IMR-90 (cell line): ENCODE data around the gene ALDH18A1. TPM values are rescaled to one million over a fixed set of nuclear protein-coding genes. Genes with fewer than 3 reads are reported as not detected.

Experiments used
- ATAC-seq: fragments of 200-7000 bp; cut with Tn5 transposase; 2 replicates; pipeline ENCODE4 v1.9.1; 2020; ENCODE audit warnings: low read depth, mild to moderate bottlenecking, moderate library complexity
- BruUV-seq: library from RNA; stranded (reverse); fragments of 400-500 nt; replicated peaks from 2 replicates; lab custom pipeline; 2021; lab: Mats Ljungman, UMichigan
- CTCF ChIA-PET: fragments of 300-600 bp; formaldehyde crosslinking; extraction: SDS; loops from one replicate; lab custom pipeline; 2021; ENCODE audit warnings: antibody characterized with exemption; lab: Yijun Ruan, JAX
- POLR2A ChIA-PET: fragments of 300-600 bp; sonication (Branson Sonifier 250); formaldehyde crosslinking; loops from one replicate; lab custom pipeline; 2022; ENCODE audit warnings: antibody characterized with exemption; ENCODE audit not compliant: unreplicated experiment; lab: Charles Lee
- DNase-seq: peaks from one replicate; pipeline ENCODE4 v3.0.0; 2013
- H2AFZ ChIP-seq: replicated peaks from 2 replicates; pipeline ENCODE3; 2013; ENCODE audit warnings: low read length, mild to moderate bottlenecking; ENCODE audit not compliant: poor library complexity
- H2AK5ac ChIP-seq: 2 replicates; pipeline ENCODE4 v1.6.1; 2013; ENCODE audit warnings: low read depth, low read length, inconsistent platforms
- H2AK9ac ChIP-seq: replicated peaks from 2 replicates; pipeline ENCODE3; 2013; ENCODE audit warnings: mild to moderate bottlenecking, low read depth, low read length, moderate library complexity; ENCODE audit not compliant: poor library complexity
- H2BK120ac ChIP-seq: 2 replicates; pipeline ENCODE4 v1.6.1; 2013; ENCODE audit warnings: low read depth, low read length, inconsistent platforms
- H2BK15ac ChIP-seq: 3 replicates; pipeline ENCODE4 v1.6.1; 2013; ENCODE audit warnings: low read depth, low read length, inconsistent platforms
- H2BK20ac ChIP-seq: 2 replicates; pipeline ENCODE4 v1.6.1; 2013; ENCODE audit warnings: low read depth, mild to moderate bottlenecking, inconsistent platforms, low read length, moderate library complexity
- H2BK5ac ChIP-seq: 2 replicates; pipeline ENCODE4 v1.6.1; 2013; ENCODE audit warnings: mild to moderate bottlenecking, low read depth, low read length, inconsistent platforms; ENCODE audit not compliant: poor library complexity, severe bottlenecking
- H3K14ac ChIP-seq: replicated peaks from 2 replicates; pipeline ENCODE4 v1.6.1; 2013; ENCODE audit warnings: low read depth, low read length, inconsistent platforms
- H3K18ac ChIP-seq: 2 replicates; pipeline ENCODE4 v1.6.1; 2013; ENCODE audit warnings: low read depth, low read length, control low read depth
- H3K23ac ChIP-seq: 2 replicates; pipeline ENCODE4 v1.6.1; 2013; ENCODE audit warnings: low read depth, low read length, inconsistent platforms
- H3K27ac ChIP-seq: 2 replicates; pipeline ENCODE4 v1.5.1; 2013; ENCODE audit warnings: mild to moderate bottlenecking, control low read depth, low read length; ENCODE audit not compliant: insufficient read depth
- H3K27me3 ChIP-seq: 2 replicates; pipeline ENCODE4 v1.6.1; 2013; ENCODE audit warnings: low read length; ENCODE audit not compliant: control insufficient read depth, insufficient read depth
- H3K36me3 ChIP-seq: 2 replicates; pipeline ENCODE4 v1.6.1; 2013; ENCODE audit warnings: low read length, mixed read lengths; ENCODE audit not compliant: control insufficient read depth, insufficient read depth
- H3K4ac ChIP-seq: 2 replicates; pipeline ENCODE4 v1.6.1; 2013; ENCODE audit warnings: low read depth, low read length, inconsistent platforms
- H3K4me1 ChIP-seq: 2 replicates; pipeline ENCODE4 v1.6.1; 2013; ENCODE audit warnings: low read length, mixed read lengths; ENCODE audit not compliant: control insufficient read depth, insufficient read depth
- H3K4me2 ChIP-seq: 2 replicates; pipeline ENCODE4 v1.6.1; 2013; ENCODE audit warnings: low read depth, mild to moderate bottlenecking, control low read depth, low read length, moderate library complexity
- H3K4me3 ChIP-seq: 2 replicates; pipeline ENCODE4 v1.5.1; 2013; ENCODE audit warnings: low read depth, mild to moderate bottlenecking, control low read depth, low read length, moderate library complexity; ENCODE audit not compliant: insufficient read depth
- H3K56ac ChIP-seq: 2 replicates; pipeline ENCODE4 v1.6.1; 2013; ENCODE audit warnings: low read length, inconsistent platforms; ENCODE audit not compliant: insufficient read depth; ENCODE audit errors: extremely low read depth
- H3K79me1 ChIP-seq, 2 experiments: 2 replicates each; pipeline ENCODE4 v1.6.1; 2013; ENCODE audit warnings: low read length in 2 of 2, inconsistent platforms in 1 of 2, low read depth in 1 of 2
- H3K9ac ChIP-seq: 2 replicates; pipeline ENCODE4 v1.6.1; 2013; ENCODE audit warnings: low read depth, low read length, control low read depth
- H3K9me1 ChIP-seq: 2 replicates; pipeline ENCODE4 v1.6.1; 2013; ENCODE audit warnings: low read length, inconsistent platforms; ENCODE audit not compliant: insufficient read depth
- H3K9me3 ChIP-seq: 2 replicates; pipeline ENCODE4 v1.6.1; 2013; ENCODE audit warnings: low read length; ENCODE audit not compliant: control insufficient read depth, insufficient read depth
- H4K20me1 ChIP-seq: 2 replicates; pipeline ENCODE4 v1.6.1; 2013; ENCODE audit warnings: low read length, inconsistent platforms; ENCODE audit not compliant: insufficient read depth
- H4K5ac ChIP-seq: 2 replicates; pipeline ENCODE4 v1.6.1; 2013; ENCODE audit warnings: mild to moderate bottlenecking, low read depth, low read length, control low read depth
- H4K8ac ChIP-seq, 2 experiments: 2 replicates each; pipeline ENCODE4 v1.6.1; 2013; ENCODE audit warnings: low read depth in 2 of 2, low read length in 2 of 2, control low read depth in 1 of 2, inconsistent platforms in 1 of 2
- H4K91ac ChIP-seq: 2 replicates; pipeline ENCODE4 v1.6.1; 2013; ENCODE audit warnings: low read depth, low read length, inconsistent platforms; ENCODE audit not compliant: insufficient read depth
- BHLHE40 ChIP-seq: fragments of 150-350 bp; IDR thresholded peaks from 2 replicates; pipeline ENCODE4 v1.6.1; 2016; ENCODE audit warnings: mild to moderate bottlenecking, low read depth, low read length
- SMC3 ChIP-seq: fragments of 150-350 bp; IDR thresholded peaks from 2 replicates; pipeline ENCODE4 v1.6.1; 2016; ENCODE audit warnings: low read depth, mild to moderate bottlenecking, antibody characterized with exemption, low read length, moderate library complexity
- WGBS, 2 experiments: methylation state at CpG; one replicate each; pipeline versions ENCODE4 v1.1.5 to v1.1.7; 2013; ENCODE audit warnings: missing lambda C conversion rate in 2 of 2; ENCODE audit not compliant: insufficient read length in 1 of 2; ENCODE audit errors: extremely low coverage in 2 of 2; 5-methylcytosine and 5-hydroxymethylcytosine counted together
- dilution Hi-C: fragments of 300-500 bp; cut with HindIII; formaldehyde crosslinking; loops from one replicate; pipeline ENCODE4 v1.14.3; 2018; ENCODE audit warnings: low sequenced_read_pairs; ENCODE audit not compliant: unreplicated experiment
- in situ Hi-C: fragments of 300-500 bp; cut with MboI; formaldehyde crosslinking; loops from 3 replicates; pipeline ENCODE4 v1.14.3; 2019; ENCODE audit warnings: low sequenced_read_pairs, inconsistent platforms, mixed read lengths
- intact Hi-C: fragments of 100-400 bp; cut with micrococcal nuclease; formaldehyde crosslinking; loops from 2 replicates; pipeline ENCODE4 v1.10.0; 2022
- polyA plus RNA-seq, 3 experiments: library from polyadenylated mRNA; depleted of rRNA; stranded (reverse); fragments of >200 nt; gene quantifications; 2 replicates each; pipeline ENCODE4 v1.2.3, GENCODE V29; 2012; ENCODE audit warnings: low replicate concordance in 1 of 3
- total RNA-seq: library from RNA; depleted of rRNA; stranded (reverse); fragments of >200 nt; gene quantifications from 2 replicates; pipeline ENCODE4 v1.2.3, GENCODE V29; 2012

Gene ALDH18A1
- total and polyA plus RNA-seq, 2 of the 4 experiments (the other 2 are of a cell fraction) = 93.4 to 232 TPM

DNA sequence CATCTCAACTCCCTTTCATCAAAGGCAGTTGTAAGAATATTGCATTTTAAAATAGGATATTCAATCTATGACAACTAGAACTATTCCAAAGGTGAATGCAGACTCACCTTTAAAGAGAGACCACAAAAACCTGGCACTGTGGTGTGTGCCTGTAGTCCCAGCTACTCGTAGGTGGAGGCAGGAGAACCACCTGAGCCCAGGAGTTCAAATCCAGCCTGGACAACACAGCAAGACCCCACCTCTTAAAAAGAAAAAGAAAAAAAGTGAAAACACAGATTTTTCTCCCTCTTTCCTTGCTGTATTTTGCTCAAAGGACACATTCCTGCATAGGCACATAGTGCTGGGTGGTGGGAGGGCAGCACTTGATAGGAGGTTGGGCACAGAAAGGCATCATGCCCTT lies 739 bp upstream of the ALDH18A1 start:
- Histone ChIP-seq H2AFZ (peak overlapping the region; percentile 96), H3K9ac (no peak overlapping the region), H3K36me3 (peaks cover 9% of the 10 kb centered on the region), H2BK120ac (no peak overlapping the region), H4K91ac (peak overlapping the region; percentile 24; the same call in 1 of the 2 replicates), H3K27ac (no peak overlapping the region; the same call in 1 of the 2 replicates), H2AK9ac (no peak overlapping the region), H3K27me3 (no peaks in the 10 kb centered on the region), H3K4me1 (0 out of 2 replicates have a peak, but pooled peaks cover 2% of the 10 kb centered on the region), H3K4me3 (no peak overlapping the region), H3K14ac (no peak overlapping the region), H3K4ac (peak overlapping the region; percentile 66), H3K9me3 (no peaks in the 10 kb centered on the region), H2BK20ac (no peak overlapping the region), H3K56ac (peak overlapping the region; percentile 60; the same call in 1 of the 2 replicates), H4K20me1 (peaks cover 5% of the 10 kb centered on the region), H3K79me1 (peaks cover 10 to 40% of the 10 kb centered on the region in 2 experiments), H4K5ac (peak overlapping the region; percentile 70; the same call in 1 of the 2 replicates), H2BK5ac (no peak overlapping the region), H4K8ac (peak overlapping the region; percentile 93 to 94), H3K23ac (no peak overlapping the region), H2BK15ac (peak overlapping the region; percentile 59; the same call in 1 of the 3 replicates), H2AK5ac (peak overlapping the region; percentile 58; the same call in 1 of the 2 replicates), H3K9me1 (0 out of 2 replicates have a peak, but pooled peaks cover 6% of the 10 kb centered on the region), H3K4me2 (peak overlapping the region; percentile 80; the same call in 1 of the 2 replicates), H3K18ac (no peak overlapping the region; the same call in 1 of the 2 replicates)
- intact Hi-C loops (no loop called here), in situ Hi-C loops (no loop called here), dilution Hi-C loops (no loop called here)
- ChIA-PET POLR2A (no interaction called here), CTCF (no interaction called here)
- no peak for ATAC-seq
- TF ChIP-seq SMC3 (no peak), BHLHE40 (no peak)
- no TSS peak for BruUV-seq
- WGBS, 2 experiments = no CpG with 5 or more reads among the region's 1 CpG
- no peak for DNase-seq
